GM12874 (cell line): ENCODE measurements around the gene PITX3.

Experiments used
- TF ChIP-seq, protein P1 (sequence below): IDR thresholded peaks from 2 replicates; pipeline ENCODE4 v1.5.1; 2011; ENCODE audit warnings: low read depth, mild to moderate bottlenecking, control low read depth, low read length, moderate library complexity; ENCODE audit not compliant: insufficient read depth

Gene PITX3

DNA sequence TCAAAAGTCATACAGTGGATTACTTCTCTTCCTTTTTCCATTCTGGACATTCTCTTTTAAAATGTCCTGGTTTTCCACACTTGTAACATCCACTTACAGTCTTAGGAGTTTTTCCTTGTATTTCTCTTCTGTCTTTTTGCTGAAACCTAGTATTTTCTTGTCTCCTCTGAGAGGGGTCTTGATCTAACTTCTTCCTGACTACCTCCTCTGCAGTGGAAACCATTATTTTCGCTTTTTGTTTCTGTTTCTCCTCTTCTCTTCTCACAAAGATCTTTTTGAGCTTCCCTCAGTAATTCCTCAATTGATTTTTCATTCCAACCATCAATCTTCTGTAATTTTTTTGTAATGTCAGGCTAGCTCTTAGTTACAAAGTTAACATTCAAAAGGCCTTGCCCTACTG, 38.9 kb downstream of the PITX3 start:
- TF ChIP-seq, protein P1, sequence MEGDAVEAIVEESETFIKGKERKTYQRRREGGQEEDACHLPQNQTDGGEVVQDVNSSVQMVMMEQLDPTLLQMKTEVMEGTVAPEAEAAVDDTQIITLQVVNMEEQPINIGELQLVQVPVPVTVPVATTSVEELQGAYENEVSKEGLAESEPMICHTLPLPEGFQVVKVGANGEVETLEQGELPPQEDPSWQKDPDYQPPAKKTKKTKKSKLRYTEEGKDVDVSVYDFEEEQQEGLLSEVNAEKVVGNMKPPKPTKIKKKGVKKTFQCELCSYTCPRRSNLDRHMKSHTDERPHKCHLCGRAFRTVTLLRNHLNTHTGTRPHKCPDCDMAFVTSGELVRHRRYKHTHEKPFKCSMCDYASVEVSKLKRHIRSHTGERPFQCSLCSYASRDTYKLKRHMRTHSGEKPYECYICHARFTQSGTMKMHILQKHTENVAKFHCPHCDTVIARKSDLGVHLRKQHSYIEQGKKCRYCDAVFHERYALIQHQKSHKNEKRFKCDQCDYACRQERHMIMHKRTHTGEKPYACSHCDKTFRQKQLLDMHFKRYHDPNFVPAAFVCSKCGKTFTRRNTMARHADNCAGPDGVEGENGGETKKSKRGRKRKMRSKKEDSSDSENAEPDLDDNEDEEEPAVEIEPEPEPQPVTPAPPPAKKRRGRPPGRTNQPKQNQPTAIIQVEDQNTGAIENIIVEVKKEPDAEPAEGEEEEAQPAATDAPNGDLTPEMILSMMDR = no peak

GRCh38 chr10:102200751-102201640, 40.3 kb downstream of the PITX3 start:
- TF ChIP-seq, protein P1 = no peak

GRCh38 chr10:102198027-102198426, 43.3 kb downstream of the PITX3 start:
- TF ChIP-seq, protein P1 = no peak

- TF ChIP-seq, protein P1 = no peak
Measured at GRCh38 chr10:102196893-102197292, 44.4 kb downstream of the PITX3 start.

DNA sequence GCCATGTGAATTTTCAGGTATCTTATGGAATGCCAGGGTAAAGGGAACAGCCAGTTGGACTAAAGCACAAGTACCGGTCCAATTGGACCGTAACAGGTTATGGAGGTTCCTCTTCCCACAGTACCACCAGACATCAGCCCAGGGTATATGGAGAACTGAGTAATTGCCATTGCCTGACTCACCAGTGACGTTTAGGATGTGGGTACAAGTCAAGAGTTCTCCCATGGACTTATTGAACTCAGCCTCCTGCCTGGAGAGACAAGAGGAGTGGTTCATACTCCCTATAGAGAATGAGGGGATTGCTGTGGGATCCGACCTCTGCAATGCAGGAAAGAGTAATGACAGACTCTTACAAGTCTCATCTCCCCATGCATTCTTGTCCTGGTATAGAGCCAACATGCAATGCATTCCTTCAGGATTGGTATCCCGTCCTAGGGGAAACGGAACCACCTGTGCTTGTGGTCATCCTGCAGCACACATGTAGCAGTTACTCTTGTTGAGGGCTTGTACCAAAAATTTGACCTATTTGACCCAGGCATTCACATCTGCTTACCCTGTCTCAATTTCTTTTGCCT, 45.9 kb downstream of the PITX3 start:
- TF ChIP-seq, protein P1 = no peak

DNA sequence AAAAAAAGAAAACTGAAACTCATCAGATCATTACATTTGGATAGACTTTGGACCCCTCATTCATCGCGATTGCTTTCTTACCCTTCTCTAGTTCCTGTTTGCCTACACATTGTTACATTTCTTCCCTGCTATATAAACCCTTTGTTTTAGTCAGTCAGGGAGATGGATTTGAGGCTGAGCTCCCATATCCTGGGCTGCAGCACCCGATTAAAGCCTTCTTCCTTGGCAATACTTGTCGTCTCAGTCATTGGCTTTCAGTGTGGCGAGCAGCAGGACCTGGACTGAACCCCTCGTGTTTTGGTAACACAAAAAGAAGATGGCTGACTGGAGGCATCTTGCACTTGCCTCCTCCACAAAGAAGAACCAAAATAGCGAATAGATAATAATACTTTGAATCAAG, 49.4 kb downstream of the PITX3 start:
- TF ChIP-seq, protein P1 = no peak

DNA sequence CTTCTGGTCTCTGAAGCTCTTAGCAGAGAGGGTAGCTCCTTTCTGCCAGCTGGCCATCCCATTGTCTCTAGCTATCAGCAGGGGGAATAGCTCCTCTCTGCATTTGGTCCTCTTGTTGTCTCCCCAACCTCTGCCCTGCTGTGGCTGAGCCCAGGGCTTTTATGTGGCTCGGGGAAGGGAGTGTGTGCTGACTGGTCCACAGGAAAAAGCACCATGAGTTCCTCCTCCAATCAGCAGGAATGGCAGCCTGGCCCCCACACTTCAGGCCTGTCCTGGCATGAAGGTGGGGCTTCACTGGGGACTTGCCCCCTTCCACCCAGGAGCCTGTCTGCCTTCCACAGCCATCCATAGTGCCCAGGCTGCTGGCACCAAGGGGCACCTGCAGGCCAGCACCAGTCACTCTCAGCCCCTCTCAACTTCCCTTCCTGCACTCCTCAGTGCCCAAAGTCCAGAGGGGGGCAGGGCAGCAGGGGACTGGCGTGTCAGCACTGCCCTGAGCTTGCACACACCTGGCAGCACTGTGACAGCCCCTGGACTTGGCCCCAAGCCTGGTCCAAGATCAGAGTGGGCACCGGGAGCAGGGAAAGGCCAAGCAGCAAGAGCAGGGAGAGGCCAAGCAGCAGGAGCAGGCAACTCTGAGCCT, 52.9 kb downstream of the PITX3 start:
- TF ChIP-seq, protein P1 = no peak
